ENCODE data around the gene BLTP3A.
"Not testable (repeated sequence)": the region's sequence is repeated elsewhere in the genome, so short reads cannot be mapped to it uniquely, and the experiment has no call there.

BLTP3A gene, protein sequence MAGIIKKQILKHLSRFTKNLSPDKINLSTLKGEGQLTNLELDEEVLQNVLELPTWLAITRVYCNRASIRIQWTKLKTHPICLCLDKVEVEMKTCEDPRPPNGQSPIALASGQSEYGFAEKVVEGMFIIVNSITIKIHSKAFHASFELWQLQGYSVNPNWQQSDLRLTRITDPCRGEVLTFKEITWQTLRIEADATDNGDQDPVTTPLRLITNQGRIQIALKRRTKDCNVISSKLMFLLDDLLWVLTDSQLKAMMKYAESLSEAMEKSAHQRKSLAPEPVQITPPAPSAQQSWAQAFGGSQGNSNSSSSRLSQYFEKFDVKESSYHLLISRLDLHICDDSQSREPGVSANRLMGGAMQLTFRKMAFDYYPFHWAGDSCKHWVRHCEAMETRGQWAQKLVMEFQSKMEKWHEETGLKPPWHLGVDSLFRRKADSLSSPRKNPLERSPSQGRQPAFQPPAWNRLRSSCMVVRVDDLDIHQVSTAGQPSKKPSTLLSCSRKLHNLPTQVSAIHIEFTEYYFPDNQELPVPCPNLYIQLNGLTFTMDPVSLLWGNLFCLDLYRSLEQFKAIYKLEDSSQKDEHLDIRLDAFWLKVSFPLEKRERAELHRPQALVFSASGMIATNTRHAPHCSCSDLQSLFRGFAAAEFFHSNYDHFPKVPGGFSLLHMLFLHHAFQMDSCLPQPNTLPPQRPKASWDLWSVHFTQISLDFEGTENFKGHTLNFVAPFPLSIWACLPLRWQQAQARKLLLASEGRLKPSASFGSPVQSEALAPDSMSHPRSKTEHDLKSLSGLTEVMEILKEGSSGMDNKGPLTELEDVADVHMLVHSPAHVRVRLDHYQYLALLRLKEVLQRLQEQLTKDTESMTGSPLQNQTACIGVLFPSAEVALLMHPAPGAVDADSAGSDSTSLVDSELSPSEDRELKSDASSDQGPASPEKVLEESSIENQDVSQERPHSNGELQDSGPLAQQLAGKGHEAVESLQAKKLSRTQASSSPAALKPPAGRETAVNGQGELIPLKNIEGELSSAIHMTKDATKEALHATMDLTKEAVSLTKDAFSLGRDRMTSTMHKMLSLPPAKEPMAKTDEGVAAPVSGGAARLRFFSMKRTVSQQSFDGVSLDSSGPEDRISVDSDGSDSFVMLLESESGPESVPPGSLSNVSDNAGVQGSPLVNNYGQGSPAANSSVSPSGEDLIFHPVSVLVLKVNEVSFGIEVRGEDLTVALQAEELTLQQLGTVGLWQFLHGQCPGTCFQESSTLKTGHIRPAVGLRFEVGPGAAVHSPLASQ (N-terminal part only)

DNA sequence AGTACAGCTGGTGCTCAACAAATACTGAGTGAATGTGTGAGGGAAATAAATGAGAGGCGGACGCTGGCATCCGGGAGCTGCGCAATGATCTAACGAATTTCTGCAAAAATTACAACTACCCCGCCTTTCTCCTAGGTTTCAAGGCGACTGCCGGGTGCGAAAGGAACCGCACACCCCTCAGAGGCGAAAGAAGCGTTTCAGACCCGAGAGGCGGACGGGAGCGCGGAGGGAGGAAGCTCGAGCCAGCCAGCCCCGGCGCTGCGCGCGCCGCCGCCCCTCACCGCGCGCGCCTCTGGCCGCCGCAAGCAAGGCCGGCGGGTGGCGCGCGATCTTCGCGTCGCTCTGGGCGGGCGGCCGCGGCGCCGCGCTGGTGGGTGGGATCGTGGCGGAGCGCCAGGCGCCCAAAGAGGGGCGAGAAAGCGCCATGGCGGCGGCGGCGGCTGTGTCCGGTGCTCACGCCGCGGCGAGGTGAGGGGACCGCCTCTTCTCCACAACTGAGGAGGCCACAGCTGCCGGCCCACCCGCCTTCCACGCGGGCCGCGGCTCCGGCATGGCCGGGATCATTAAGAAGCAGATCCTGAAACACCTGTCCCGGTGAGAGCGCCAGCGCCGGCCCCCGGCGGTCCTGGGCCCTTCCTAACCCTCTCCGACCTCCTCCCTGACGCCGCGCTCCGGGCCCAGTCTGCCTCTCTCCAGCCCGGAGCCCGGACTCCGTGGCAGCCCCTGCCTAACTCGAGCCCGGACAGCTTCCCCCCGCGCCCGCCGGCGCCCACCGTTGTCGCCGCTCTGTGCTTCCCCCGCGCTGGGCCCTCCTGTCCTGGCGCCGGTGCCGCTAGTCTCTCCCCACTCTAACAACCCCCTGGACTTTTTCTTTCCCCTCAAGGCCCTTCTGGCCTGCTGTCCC is at the start of gene BLTP3A:
BLTP3A (plus strand) TSS at position 383 of the 904 bp plus-strand sequence; CDS start at position 551, 168 bp downstream.
- no peak for DNase-seq

DNA sequence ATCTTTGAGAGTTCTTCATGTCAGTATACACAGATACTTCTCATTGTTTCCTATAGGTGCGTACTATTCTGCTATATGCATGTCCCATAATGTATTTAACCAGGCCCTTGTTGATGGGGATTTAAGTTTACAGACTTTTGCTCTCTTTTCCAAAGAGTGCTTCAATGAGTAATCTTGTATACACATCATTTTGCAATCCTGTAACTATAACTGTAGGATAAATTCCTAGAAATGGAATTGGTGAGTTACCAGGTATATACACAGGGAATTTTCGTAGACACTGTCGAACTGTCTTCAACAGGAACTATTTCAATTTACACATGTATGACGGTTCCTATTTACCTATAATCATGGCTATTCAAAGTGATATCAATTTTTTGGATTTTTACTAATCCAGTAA is 49.8 kb upstream of the BLTP3A start:
- DNase-seq: no peak

DNA sequence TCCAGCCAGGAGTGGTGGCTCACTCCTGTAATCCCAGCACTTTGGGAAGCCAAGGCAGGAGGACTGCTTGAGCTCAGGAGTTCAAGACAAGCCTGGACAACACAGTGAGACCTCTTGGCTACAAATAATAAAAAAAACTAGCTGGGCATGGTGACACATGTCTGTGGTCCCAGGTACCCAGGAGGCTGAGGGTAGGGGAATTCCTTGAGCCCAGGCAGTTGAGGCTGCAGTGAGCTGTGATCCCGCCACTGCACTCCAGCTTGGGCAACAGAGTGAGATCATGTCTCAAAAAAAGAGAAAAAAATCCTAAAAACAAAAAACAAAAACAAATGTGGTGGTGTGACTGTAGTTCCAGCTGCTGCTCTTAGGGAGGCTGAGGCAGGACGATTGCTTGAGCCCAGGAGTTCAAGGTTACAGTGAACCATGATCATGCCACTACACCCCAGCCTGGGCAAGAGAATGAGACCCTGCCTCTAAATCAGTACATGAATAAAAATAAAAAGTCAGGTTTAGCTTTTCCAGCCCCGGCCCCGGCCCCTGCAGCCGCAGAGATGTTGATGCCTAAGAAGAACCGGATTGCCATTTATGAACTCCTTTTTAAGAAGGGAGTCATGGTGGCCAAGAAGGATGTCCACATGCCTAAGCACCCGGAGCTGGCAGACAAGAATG is 48.1 kb upstream of the BLTP3A start:
- DNase-seq: no peak

DNA sequence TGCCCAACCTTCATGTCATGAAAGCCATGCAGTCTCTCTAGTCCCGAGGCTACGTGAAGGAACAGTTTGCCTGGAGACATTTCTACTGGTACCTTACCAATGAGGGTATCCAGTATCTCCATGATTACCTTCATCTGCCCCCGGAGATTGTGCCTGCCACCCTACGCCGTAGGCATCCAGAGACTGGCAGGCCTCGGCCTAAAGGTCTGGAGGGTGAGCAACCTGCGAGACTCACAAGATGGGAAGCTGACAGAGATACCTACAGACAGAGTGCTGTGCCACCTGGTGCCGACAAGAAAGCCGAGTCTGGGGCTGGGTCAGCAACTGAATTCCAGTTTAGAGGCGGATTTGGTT is 47.6 kb upstream of the BLTP3A start:
- DNase-seq: not testable (repeated sequence)

DNA sequence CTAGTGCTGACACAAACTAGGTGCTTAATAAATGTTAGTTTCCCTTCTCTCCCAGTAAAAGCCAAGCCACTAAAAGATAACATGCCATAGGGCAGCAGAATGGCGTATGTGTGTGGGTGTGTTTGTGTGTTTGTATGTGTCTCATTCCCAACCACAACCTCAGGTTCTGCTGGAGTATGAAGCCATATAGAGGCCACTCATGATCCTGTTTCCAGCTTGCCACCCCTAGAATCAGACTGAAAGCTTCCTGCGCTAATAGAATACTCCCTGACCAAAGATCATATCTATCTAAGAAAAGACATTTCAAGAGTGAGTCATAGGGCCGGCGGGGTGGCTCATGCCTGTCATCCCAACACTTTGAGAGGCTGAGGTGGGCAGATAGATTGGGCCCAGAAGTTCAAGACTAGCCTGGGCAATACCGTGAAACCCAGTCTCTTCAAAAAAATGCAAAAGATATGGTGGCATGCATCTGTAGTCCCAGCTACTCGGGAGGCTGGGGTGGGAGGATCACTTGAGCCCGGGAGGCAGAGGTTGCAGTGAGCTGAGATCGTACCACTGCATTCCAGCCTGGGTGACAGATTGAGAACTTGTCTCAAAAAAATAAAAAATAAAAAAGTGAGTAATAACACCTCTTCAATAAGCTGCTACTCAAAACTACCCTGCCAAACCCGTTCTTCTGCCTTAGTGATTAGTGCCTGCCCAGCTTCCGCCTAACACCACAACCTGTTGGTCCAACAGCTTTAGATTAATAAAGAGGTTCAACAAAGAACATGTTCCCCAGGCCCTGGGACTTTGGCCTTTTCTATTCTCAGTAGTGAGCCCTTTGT is 46.4 kb upstream of the BLTP3A start:
- no peak for DNase-seq

DNA sequence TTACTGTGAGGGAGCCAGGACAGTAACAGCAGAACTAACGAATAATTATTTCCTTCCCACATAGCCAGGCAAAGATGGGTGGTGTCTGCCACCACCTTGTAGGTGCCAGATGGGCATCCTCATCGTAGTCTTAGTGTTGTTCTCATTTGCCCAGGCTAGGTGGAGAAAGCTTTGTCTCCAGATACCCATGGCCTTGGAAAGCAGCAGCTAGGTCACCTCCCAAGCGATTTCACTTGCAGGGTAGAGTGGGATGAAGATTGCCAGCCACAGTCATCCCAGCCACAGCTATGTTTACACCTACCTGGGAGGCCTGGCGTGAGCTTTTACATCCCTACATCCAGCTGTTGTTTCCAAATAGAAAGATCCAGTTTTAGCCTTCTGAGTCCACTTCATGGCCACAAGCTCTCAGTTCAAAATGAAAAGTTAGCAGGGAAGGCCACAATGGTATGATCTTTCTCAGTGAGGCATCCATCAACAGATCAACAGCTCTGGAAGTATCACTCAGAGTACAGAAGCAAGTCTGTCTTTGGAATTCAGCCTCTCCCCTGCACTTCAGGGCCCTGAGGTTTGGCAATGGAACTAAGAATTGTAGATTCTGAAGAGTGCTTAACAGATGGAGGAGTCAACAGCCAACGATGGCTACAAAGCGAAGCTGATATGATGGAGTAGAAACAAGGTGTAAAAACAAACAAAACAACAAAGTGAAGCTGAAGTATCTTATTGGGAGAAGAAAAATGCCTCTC is 45.6 kb upstream of the BLTP3A start:
- DNase-seq: no peak

DNA sequence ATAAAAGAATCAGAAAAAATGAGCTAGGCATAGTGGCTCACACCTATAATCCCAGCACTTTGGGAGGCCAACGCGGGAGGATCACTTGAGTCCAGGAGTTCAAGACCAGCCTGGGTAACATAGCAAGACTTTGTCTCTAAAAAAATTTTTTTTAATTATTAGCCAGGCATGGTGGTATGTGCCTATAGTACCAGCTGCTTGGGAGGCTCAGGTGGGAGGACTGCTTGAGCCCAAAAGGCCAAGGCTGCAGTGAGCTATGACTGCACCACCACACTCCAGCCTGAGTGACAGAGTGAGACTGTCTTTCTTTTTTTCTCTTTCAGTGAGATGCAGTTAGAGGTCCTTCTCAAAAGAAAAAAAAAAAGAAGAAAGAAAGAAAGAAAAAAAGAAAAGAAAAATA is 43.1 kb upstream of the BLTP3A start:
- no peak for DNase-seq

DNA sequence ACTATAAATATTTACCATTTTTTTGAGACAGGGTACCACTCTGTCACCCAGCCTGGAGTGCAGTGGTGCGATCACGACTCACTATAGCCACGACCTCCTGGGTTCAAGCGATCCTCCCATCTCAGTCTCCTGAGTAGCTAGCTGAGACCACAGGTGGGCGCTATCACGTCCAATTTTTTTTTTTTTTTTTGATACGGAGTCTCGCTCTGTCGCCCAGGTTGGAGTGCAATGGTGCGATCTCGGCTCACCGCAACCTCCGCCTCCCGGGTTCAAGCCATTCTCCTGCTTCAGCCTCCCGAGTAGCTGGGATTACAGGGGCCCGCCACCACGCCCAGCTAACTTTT is 35.4 kb upstream of the BLTP3A start:
- DNase-seq: not testable (repeated sequence)

DNA sequence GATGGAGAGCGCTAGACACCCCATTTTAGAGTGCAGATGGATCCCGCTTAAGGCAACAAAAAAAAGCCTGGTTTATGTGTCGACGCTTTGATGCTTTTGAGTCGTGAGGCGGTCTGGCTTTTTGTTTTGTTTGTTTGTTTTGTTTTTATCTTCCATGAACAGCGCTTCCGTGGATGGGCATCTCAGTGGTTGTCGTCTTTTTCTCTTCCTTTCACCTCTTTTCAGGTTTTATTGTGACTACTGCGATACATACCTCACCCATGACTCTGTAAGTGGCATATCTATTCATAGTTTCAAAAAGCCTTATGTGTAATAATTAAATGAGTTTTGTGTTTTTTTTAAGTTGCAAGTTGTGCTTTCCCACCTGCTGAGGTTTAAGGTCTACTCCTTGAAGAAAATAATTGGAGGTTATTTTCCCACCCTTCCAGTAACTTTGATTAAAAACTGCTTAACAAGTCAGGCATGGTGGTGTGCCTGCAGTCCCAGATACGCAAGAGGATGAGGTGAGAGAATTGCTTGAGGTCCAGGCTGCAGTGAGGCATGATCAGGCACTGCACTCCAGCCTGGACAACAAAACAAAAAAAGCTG is 34.1 kb upstream of the BLTP3A start:
- DNase-seq: no peak

DNA sequence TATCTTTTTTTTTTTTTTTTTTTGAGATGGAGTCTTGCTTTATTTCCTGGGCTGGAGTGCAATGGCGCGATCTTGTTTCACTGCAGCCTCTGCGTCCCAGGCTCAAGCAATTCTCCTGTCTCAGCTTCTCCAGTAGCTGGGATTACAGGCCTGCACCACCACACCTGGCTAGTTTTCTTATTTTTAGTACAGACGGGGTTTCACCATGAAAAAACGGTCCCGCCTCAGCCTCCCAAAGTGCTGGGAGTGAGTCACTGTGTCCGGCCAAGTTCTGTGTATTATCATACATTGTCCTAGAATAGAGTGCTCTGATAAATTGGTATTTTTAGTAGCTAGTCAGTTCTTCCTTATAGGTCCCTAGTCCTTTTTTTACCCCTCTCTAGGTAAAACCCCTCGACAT is 31.8 kb upstream of the BLTP3A start:
- no peak for DNase-seq

DNA sequence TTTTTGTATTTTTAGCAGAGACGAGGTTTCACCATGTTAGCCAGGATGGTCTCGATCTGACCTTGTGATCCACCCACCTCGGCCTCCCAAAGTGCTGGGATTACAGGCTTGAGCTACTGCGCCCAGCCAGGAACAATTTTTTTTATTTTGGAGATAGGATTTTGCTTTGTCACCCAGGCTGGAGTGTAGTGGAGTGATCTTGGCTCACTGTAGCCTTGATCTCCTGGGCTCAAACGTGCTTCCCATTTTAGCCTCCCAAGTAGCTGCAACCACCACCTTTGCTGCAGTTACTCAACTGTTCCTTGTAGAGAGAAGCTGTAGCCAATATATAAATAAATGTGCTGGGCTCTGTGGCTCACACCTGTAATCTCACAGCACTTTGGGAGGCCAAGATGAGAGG is 30.2 kb upstream of the BLTP3A start:
- not testable (repeated sequence) for DNase-seq

DNA sequence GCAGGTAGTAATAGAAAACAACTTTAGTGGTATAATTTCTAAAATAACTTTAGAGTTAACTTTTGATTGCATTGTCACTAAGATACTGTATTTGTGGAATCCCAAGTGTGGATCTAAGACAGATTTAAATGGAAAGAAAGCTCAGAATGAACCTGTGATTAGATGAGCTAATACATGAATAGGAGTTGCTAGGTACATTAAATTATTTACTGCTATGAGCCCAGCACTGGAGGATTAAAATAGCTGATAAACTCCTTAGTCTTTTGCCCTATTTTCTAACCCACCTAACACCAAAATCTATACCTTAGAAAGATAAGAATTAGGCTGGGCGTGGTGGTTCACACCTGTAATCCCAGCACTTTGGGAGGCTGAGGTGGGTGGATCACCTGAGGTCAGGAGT is 23.7 kb upstream of the BLTP3A start:
- no peak for DNase-seq

DNA sequence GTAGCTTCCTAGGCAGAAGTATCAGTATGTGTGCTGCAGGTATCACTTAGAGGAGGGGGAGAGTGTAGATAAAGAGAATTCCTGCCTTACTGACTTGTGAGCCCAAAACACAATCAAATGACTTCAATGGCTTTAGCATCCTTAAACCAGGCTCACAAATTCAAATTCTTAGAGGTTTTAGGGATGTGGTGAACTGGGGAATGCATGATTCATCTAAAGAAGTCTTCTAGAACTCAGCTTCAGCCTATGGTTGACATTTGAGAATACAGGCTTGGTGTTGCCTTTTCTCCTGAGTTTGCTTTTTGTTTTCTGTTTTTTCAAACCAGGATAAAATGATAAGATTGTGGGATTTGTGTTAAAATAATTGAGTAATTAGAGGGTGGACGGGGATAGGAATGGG is 20.2 kb upstream of the BLTP3A start:
- DNase-seq: no peak

DNA sequence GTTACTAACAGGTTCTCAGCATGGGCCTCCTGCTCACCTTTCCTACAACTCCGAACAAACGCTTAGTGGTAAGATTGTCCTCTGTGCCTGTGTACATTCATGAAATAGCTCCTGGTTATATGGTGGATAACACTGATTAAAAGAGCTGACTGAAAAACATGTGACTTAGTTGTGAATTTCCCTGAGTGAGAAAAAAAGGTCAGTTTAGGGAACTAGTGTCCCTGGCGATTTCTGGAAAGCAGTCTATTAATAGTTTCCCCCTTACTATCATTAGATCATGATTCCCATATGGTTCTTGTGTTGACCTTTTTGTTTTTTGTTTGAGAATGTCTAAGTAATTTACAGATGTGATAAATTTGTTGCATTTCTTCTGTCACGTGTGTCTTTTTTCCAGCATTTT is 18.9 kb upstream of the BLTP3A start:
- no peak for DNase-seq

DNA sequence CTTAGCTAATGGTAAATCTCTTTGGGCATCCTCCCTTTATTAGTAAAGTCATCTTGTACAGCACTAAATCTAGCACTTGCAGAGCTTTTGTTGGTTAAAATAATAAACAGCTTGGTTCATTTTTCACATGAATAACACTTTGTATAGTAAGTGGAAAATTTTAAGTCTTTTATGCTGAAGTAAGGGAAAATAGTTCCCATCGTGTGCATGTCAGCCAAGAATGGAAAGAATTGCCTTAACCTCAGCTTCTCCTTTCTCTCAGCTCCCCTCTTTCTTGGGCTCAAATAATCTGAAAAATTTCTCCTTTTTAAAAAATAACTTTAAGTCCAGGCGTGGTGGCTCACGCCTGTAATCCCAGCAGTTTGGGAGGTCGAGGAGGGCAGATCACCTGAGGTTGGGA is 18.0 kb upstream of the BLTP3A start:
- DNase-seq: no peak

DNA sequence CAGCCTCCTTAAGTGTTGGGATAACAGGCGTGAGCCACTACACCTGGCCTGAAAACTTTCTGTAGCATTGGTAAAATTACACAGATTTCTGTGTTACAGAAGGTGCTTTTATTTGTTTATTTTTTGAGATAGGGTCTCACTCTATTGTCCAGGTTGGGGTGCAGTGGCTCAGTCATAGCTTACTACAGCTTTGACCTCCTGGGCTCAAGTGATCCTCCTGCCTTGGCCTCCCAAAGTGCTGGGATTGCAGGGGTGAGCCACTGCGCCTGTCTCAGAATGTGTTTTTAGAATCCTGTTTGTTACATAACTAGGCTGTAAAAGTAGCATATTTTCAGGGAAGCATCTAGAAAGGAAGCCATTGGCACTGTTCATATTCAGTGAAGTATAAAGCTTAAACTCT is 16.9 kb upstream of the BLTP3A start:
- no peak for DNase-seq

DNA sequence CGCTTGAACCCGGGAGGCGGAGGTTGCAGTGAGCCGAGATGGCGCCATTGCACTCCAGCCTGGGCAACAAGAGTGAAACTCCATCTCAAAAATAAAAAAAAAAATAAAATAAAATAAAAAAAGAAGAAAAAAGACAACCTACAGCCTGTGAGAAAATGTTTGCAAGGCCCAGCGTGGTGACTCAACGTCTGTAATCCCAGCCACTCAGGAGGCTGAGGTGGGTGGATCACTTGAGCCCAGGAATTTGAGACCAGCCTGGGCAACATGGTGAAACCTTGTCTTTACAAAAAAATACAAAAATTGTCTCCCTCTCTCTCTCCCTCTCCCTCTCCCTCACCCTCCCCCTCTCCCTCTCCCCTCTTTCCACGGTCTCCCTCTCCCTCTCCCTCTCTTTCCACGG is 6.5 kb upstream of the BLTP3A start:
- DNase-seq: not testable (repeated sequence)

DNA sequence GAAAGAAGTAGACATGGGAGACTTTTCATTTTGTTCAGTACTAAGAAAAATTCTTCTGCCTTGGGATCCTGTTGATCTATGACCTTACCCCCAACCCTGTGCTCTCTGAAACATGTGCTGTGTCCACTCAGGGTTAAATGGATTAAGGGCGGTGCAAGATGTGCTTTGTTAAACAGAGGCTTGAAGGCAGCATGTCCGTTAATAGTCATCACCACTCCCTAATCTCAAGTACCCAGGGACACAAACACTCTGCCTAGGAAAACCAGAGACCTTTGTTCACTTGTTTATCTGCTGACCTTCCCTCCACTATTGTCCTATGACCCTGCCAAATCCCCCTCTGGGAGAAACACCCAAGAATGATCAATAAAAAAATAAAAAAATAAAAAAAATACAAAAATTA is 4.7 kb upstream of the BLTP3A start:
- DNase-seq: not testable (repeated sequence)

DNA sequence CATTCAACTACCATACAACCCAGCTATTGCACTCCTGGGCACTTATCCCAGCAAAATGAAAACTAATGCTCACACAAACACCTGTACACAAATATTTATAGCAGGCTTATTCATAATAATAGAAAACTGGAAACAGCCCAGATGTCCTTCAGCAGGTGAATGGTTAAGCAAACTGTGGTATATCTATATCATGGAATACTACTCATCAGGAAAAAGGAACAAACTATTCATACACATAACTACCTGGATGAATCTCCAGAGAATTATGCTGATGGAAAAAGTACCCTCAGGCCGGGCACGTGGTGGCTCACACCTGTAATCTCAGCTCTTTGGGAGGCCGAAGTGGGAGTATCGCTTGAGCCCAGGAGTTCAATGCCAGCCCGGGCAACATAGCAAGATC is 3.8 kb upstream of the BLTP3A start:
- no peak for DNase-seq

Data from cortex of kidney (tissue), 1 donor.